Neural crest cell (in vitro differentiated cells): ENCODE data around the gene MST1. TPM values are rescaled to one million over a fixed set of nuclear protein-coding genes. Genes with fewer than 3 reads are reported as not detected.
A peak's percentile ranks its signal among the peaks of the same experiment; 100 is the strongest.

Experiments used
- DNase-seq: peaks from one replicate; pipeline ENCODE4 v3.0.0; 2021; ENCODE audit warnings: low read depth, mixed read lengths, low spot score
- H3K27ac Mint-ChIP-seq: one replicate; pipeline ENCODE4 v1.8.0; 2021; ENCODE audit warnings: mild to moderate bottlenecking, mixed read lengths; ENCODE audit not compliant: unreplicated experiment
- H3K27me3 Mint-ChIP-seq: 2 replicates; pipeline ENCODE4 v1.8.0; 2021; ENCODE audit warnings: low read depth, mild to moderate bottlenecking, mixed read lengths
- H3K36me3 Mint-ChIP-seq: 2 replicates; pipeline ENCODE4 v1.8.0; 2021; ENCODE audit warnings: low read depth, mild to moderate bottlenecking, mixed read lengths
- H3K4me1 Mint-ChIP-seq: 2 replicates; pipeline ENCODE4 v1.8.0; 2021; ENCODE audit warnings: mixed read lengths
- H3K4me3 Mint-ChIP-seq: one replicate; pipeline ENCODE4 v1.8.0; 2021; ENCODE audit warnings: mild to moderate bottlenecking, mixed read lengths
- H3K9me3 Mint-ChIP-seq: 2 replicates; pipeline ENCODE4 v1.8.0; 2021; ENCODE audit warnings: mixed read lengths
- total RNA-seq: library from RNA; stranded (reverse); gene quantifications from 2 replicates; pipeline ENCODE4 v1.2.1, GENCODE V29; 2021
- TF ChIP-seq, protein P1 (sequence below): fragments of 200-600 bp; sonication (generic); conservative IDR thresholded peaks from 2 replicates; pipeline ENCODE4 v1.5.0; 2021; ENCODE audit warnings: antibody characterized with exemption, mild to moderate bottlenecking

Gene MST1
- total RNA-seq, 1 donor from 2014 or later: 15.0 TPM

DNA sequence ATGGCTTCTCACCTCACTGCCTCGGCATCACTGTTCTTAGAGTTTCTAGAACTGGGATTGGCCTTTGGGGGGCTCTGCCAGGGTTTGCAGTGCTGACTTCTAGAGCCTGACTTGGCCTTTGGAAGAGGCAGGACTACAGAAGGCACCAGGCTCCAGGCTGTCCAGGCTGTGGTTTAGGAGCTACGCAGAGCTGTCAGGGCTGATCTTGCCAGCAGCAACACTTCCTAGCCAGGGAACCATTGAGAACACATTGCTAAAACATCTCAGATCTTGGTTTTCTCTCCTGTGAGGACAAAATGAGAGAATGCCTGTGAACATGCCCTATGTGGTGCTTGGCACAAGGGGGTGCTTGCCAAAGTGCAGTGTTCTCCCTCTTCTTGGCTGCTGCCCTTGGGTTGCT is 49.7 kb downstream of the MST1 start:
- Mint-ChIP-seq H3K4me3 (no peak overlapping the region), H3K27ac (no peak overlapping the region), H3K9me3 (no peaks in the 10 kb centered on the region), H3K36me3 (no peaks in the 10 kb centered on the region), H3K4me1 (no peaks in the 10 kb centered on the region), H3K27me3 (no peaks in the 10 kb centered on the region)
- DNase-seq: no peak
- TF ChIP-seq, protein P1, sequence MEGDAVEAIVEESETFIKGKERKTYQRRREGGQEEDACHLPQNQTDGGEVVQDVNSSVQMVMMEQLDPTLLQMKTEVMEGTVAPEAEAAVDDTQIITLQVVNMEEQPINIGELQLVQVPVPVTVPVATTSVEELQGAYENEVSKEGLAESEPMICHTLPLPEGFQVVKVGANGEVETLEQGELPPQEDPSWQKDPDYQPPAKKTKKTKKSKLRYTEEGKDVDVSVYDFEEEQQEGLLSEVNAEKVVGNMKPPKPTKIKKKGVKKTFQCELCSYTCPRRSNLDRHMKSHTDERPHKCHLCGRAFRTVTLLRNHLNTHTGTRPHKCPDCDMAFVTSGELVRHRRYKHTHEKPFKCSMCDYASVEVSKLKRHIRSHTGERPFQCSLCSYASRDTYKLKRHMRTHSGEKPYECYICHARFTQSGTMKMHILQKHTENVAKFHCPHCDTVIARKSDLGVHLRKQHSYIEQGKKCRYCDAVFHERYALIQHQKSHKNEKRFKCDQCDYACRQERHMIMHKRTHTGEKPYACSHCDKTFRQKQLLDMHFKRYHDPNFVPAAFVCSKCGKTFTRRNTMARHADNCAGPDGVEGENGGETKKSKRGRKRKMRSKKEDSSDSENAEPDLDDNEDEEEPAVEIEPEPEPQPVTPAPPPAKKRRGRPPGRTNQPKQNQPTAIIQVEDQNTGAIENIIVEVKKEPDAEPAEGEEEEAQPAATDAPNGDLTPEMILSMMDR: no peak

DNA sequence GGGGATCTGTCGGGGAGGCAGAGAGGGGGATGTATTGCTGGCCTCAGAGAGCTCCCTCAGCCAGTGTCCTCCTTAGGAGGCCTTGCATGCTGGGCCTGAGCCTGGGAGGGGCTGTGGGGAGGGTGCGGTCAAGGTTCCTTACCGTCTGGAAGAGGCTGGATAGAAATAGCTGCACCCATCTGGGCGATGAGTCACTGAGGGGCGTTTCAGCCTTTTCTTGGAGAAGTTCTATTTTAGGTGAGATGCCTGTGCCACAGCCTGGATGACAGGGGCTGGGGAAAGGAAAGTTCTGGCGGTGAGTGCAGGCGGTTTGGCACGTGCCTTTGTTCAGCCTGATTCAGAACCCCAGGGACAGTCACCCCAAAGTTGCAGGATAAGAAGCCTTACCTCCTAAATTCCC is 50.8 kb downstream of the MST1 start:
- Mint-ChIP-seq H3K27me3 (no peaks in the 10 kb centered on the region), H3K27ac (no peak overlapping the region), H3K4me3 (no peak overlapping the region), H3K4me1 (no peaks in the 10 kb centered on the region), H3K36me3 (no peaks in the 10 kb centered on the region), H3K9me3 (peaks cover 2% of the 10 kb centered on the region)
- TF ChIP-seq, protein P1: no peak
- DNase-seq: no peak

DNA sequence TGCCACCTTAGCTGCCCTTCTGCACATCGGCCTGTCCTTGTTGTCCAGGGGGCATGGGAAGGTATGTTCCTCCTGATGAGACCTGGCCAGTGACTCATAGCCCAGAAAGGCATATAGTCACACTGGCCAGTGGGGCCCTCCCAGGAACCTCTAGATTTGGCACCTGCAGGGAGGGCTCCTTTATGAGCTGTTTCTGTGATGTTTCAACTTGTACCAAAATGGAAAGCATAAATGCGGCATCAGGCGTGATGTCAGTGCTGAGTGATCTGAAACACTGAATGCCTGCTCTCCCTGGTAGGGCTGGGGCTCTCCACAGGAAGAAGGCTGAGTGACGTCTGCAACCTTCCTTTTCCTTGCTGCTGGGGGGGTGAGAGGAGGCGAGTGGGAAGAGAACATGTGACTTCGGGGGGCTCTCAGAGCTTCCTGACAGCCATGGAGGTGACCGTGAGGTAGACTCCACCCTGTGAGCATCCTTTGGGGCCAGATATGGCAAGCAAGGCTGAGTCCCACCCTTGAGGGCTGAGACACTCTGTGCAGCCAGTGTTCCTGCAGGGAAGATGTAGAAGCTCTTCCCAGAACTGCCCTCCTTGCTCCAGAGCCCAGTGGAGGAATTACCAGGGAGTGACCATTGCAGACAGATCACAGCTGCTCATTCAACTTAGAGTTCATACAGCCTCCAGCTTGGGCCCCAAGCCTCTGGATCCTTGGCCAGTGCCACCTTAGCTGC is 52.2 kb downstream of the MST1 start:
- Mint-ChIP-seq H3K27me3 (no peaks in the 10 kb centered on the region), H3K36me3 (peaks cover under 1% of the 10 kb centered on the region), H3K27ac (no peak overlapping the region), H3K9me3 (peaks cover 2% of the 10 kb centered on the region), H3K4me1 (no peaks in the 10 kb centered on the region), H3K4me3 (no peak overlapping the region)
- TF ChIP-seq, protein P1: no peak
- no peak for DNase-seq

DNA sequence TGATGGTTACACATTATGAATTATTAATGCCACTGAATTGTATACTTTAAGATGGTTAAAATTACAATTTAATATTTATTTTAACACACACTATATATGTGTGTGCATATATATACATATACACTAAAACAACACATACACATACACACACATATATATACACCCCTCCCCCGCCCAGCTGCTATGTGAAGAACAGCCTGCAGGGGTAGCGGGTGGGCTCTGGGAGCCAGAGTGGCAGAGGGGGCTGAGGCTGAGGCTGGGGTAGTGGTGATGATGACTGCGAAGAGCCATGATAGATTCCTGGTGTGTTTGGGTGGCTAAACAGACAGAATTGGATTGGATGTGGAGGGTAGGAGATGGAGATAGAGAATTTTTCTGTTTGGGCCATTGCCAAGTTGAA is 54.5 kb downstream of the MST1 start:
- H3K4me1 Mint-ChIP-seq: no peaks in the 10 kb centered on the region
- peaks cover 14% of the 10 kb centered on the region for H3K9me3 Mint-ChIP-seq
- no peak overlapping the region for H3K27ac Mint-ChIP-seq
- TF ChIP-seq, protein P1: peak; percentile 30
- DNase-seq: no peak
- no peak overlapping the region for H3K4me3 Mint-ChIP-seq
- peaks cover 14% of the 10 kb centered on the region for H3K36me3 Mint-ChIP-seq
- no peaks in the 10 kb centered on the region for H3K27me3 Mint-ChIP-seq

Other genes starting within 250 kb of the MST1 start
- 93.9 and 98.6 TPM in 2 replicates for gene DAG1, start 219.2 kb downstream of the MST1 start, total RNA-seq
- gene BSN, start 135.0 kb downstream of the MST1 start, total RNA-seq: 6.1 and 6.5 TPM in 2 replicates
- 150 and 162 TPM in 2 replicates for gene APEH, start 15.1 kb downstream of the MST1 start, total RNA-seq
- 42.4 and 44.9 TPM in 2 replicates for gene RNF123, start 83 bp upstream of the MST1 start, total RNA-seq
- 0.89 and 0.96 TPM in 2 replicates for gene AMIGO3, start 30.2 kb upstream of the MST1 start, total RNA-seq
- 40.1 and 46.1 TPM in 2 replicates for gene GMPPB, start 34.5 kb upstream of the MST1 start, total RNA-seq
- 54.9 and 63.3 TPM in 2 replicates for gene IP6K1, start 97.1 kb upstream of the MST1 start, total RNA-seq
- gene CDHR4, start 110.4 kb upstream of the MST1 start, total RNA-seq: 0.12 and 0.16 TPM in 2 replicates
- gene INKA1, start 113.8 kb upstream of the MST1 start, total RNA-seq: 15.5 and 17.3 TPM in 2 replicates
- gene UBA7, start 124.5 kb upstream of the MST1 start, total RNA-seq: 4.2 and 6.0 TPM in 2 replicates
- gene TRAIP, start 167.1 kb upstream of the MST1 start, total RNA-seq: 33.4 and 38.1 TPM in 2 replicates
- 41.2 and 43.1 TPM in 2 replicates for gene CAMKV, start 180.4 kb upstream of the MST1 start, total RNA-seq
- gene MST1R, start 214.4 kb upstream of the MST1 start, total RNA-seq: 1.4 and 2.6 TPM in 2 replicates
- 11.5 and 13.1 TPM in 2 replicates for gene MON1A, start 240.3 kb upstream of the MST1 start, total RNA-seq